ENCODE results near the gene ABCC4. TPM values are rescaled to one million over a fixed set of nuclear protein-coding genes. Genes with fewer than 3 reads are reported as not detected.
A peak's percentile ranks its signal among the peaks of the same experiment; 100 is the strongest.

The ABCC4 gene
- total RNA-seq, 4 donors from 2014 or later = 2.5 to 12.6 (median 6.0) TPM

DNA sequence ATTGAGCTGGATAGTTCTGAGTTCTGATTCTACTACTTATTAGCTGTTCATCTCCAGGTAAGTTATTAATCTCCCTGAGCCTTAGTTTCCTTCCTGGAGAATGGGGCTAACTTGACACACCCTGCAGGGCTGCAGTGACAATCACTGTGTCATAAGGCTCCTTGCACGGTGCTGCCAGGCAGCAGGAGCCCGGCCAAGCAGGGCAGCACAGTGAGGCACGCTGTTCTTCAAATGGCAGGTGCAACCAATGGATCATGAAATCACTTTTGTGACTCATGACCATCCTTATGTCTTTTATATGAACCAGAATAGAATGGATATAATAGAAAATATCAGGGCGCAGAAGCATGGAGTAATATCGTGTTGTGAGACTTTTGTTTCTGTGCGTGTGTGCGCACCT is 242.6 kb downstream of the ABCC4 start:
- 85 to 86% methylated on average over 7 of the region's 7 CpGs for WGBS, 2 donors
- intact Hi-C loops (cut with DNase I) = no loop called here
- no peaks in the 10 kb centered on the region for H3K9me3 ChIP-seq

GRCh38 chr13:95056266-95056665 is 245.0 kb downstream of the ABCC4 start:
- no peak for DNase-seq
- no peak overlapping the region for H3K27ac ChIP-seq
- H3K36me3 ChIP-seq = no peaks in the 10 kb centered on the region
- H3K9me3 ChIP-seq = no peaks in the 10 kb centered on the region
- H3K27me3 ChIP-seq = no peaks in the 10 kb centered on the region
- TF ChIP-seq POLR2A (IDR thresholded peaks at IDR 0.05) (no peak), CTCF (IDR thresholded peaks at IDR 0.05) (no peak)
- WGBS, 2 donors = 57 to 71% methylated on average over 1 of the region's 1 CpG
- peaks cover 0 to 5% (median 0%) of the 10 kb centered on the region in 3 donors for H3K4me1 ChIP-seq
- intact Hi-C loops (cut with DNase I) = no loop called here
- no peak overlapping the region for H3K4me3 ChIP-seq

More for the DNA sequence above, 242.6 kb downstream of the ABCC4 start:
- Histone ChIP-seq H3K4me1 (no peaks in the 10 kb centered on the region), H3K27ac (no peak overlapping the region), H3K36me3 (no peaks in the 10 kb centered on the region), H3K4me3 (no peak overlapping the region), H3K27me3 (no peaks in the 10 kb centered on the region)
- DNase-seq = no peak
- TF ChIP-seq POLR2A (IDR thresholded peaks at IDR 0.05) (no peak), CTCF (IDR thresholded peaks at IDR 0.05) (no peak)

DNA sequence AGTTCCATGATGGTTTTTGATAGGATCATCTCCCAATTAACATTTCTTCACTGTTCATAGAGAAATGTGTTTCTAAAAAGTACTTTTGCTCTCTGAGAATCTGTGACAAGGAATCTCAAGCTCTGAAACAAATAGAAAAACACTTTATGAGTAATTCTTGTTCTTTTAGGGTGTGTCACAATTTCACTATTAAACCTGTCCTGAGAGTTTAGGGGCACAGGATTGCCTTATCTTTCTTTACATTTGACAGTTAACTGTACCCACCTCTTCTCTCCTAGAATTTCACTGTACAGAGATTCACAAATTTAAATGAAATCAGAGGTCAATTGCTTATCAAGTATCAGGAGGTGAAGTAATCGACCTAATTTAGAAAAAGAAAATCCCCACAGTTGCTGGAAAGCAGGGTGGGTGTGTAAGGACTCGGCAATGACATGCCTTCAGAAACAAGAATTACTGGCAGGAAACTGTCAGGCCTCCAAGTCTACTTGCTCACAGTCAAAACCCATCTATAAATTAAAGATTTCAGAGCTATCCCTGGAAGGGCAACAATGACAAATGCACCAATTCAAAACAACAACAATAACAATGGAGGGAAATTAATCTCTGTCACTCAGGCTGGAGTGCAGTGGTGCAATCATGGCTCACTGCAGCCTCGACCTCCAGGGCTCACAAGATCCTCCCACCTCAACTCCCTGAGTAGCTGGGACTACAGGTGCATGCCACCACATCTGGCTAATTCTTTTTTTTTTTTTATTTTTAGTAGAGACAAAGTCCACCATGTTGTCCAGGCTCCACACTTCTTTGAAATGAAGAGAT is 250.2 kb downstream of the ABCC4 start:
- intact Hi-C loops (cut with DNase I) = no loop called here
- no peak for DNase-seq
- 18% methylated on average over 3 of the region's 3 CpGs for WGBS, 2 donors
- Histone ChIP-seq H3K27me3 (no peaks in the 10 kb centered on the region), H3K36me3 (no peaks in the 10 kb centered on the region), H3K4me1 (peaks cover 0 to 13% (median 0%) of the 10 kb centered on the region in 3 donors), H3K9me3 (no peaks in the 10 kb centered on the region), H3K4me3 (no peak overlapping the region), H3K27ac (peak overlapping the region in 2 of 4 donors; percentile 63 to 68)
- TF ChIP-seq POLR2A (IDR thresholded peaks at IDR 0.05) = no peak
- TF ChIP-seq CTCF (IDR thresholded peaks at IDR 0.05) = no peak

GRCh38 chr13:95049772-95050171 is 251.5 kb downstream of the ABCC4 start:
- WGBS, 2 donors = 75 to 83% methylated on average over 1 of the region's 1 CpG
- Histone ChIP-seq H3K4me3 (no peak overlapping the region), H3K36me3 (no peaks in the 10 kb centered on the region), H3K9me3 (no peaks in the 10 kb centered on the region), H3K27me3 (no peaks in the 10 kb centered on the region), H3K27ac (no peak overlapping the region), H3K4me1 (peaks cover 0 to 13% (median 0%) of the 10 kb centered on the region in 3 donors)
- intact Hi-C loops (cut with DNase I) = no loop called here
- DNase-seq = no peak
- TF ChIP-seq CTCF (IDR thresholded peaks at IDR 0.05) = no peak
- no peak for TF ChIP-seq POLR2A (IDR thresholded peaks at IDR 0.05)

GRCh38 chr13:95044452-95045205 is 256.6 kb downstream of the ABCC4 start:
- DNase-seq = no peak
- 95 to 97% methylated on average over 4 of the region's 4 CpGs for WGBS, 2 donors

More at GRCh38 chr13:95044452-95045205, 256.6 kb downstream of the ABCC4 start:
- Histone ChIP-seq H3K27ac (no peak overlapping the region), H3K27me3 (no peaks in the 10 kb centered on the region), H3K36me3 (peaks cover 0 to 37% (median 0%) of the 10 kb centered on the region in 3 donors), H3K4me3 (no peak overlapping the region), H3K9me3 (no peaks in the 10 kb centered on the region), H3K4me1 (no peaks in the 10 kb centered on the region)
- intact Hi-C loops (cut with DNase I) = no loop called here
- TF ChIP-seq CTCF (IDR thresholded peaks at IDR 0.05) = no peak
- no peak for TF ChIP-seq POLR2A (IDR thresholded peaks at IDR 0.05)
